Activated CD8-positive, alpha-beta memory T cell treated with anti-CD3 and anti-CD28 coated beads, Interleukin-2, amount 50 U/mL, for 4 hours (primary cell): ENCODE measurements around the gene TFR2.

Experiments used
- DNase-seq: peaks from one replicate; pipeline ENCODE4 v3.0.0-alpha.2; 2020

The TFR2 gene

DNA sequence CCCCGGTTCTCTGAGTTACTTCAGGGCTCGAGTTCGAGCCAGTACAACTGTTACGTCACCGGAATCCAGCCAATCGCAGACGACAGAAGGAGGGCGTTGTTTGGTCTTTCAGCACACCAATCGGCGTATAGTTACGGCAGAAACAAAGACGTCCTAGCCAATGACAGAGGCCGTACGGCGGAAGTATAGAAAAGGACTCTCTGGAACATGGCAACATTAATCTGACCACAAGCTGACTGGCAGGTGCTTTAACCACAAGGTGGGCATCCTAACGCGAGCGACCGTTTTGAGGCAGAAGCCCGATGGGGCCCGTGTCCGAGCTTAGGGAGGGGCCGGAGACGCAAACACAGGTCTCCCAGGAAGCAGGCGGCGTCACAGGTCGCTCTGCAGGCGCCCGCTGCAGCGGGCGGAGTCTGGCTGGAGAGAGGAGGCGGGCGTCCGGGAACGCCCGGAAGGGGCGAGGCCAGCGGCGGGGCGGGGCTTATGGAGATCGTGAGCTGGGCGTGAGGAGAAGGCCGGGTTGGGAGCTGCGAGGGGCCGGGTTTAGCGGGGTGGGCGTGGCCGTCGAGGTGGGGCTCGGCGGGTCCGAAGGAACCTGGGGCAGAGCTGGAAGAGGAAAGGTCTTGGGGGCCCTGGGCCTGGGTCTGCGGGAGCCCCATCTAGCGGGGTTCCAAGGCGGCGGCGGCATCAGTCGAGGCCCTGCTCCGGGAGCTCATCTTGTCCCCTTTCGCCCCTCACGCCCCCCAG lies 29.2 kb downstream of the TFR2 start, which contains the start of gene MOSPD3:
Gene MOSPD3 (plus strand): TSS at position 558 of the 747 bp plus-strand sequence. CDS start 252 bp downstream, outside the sequence.
- DNase-seq: peak; percentile 98

DNA sequence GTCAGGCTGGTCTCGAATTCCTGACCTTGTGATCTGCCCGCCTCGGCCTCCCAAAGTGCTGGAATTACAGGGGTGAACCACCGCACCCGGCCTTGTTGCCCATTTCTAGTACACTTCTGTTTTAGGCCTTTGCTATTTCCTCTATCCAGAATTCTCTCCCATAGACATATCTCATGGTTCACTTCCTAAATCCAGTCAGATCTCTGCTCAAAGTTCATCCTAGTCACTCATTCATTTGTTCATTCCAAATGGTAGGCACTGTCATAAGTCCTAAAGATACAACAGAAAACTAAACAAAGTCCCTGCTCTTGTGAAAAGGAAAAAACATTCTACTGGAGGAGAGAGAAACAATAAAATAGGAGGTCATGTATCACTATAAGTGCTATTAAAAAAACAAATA lies 31.4 kb downstream of the TFR2 start:
- no peak for DNase-seq

DNA sequence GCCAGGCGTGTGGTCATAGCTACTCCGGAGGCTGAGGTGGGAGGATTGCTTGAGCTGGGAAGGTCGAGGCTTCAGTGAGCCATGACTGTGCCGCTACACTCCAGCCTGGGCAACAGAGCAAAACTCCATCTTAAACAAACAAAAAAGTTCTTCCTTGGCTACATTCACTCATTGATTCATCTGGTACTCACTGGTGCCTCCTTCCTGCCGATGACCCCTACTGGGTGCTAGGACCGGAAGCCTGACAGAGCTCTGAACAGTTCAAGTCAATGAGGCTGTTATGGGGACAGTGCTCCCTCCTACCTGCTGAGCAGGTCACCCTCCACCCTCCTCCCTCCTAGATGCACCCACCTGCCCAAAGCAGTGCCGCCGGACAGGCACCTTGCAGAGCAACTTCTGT lies 34.2 kb downstream of the TFR2 start:
- no peak for DNase-seq

DNA sequence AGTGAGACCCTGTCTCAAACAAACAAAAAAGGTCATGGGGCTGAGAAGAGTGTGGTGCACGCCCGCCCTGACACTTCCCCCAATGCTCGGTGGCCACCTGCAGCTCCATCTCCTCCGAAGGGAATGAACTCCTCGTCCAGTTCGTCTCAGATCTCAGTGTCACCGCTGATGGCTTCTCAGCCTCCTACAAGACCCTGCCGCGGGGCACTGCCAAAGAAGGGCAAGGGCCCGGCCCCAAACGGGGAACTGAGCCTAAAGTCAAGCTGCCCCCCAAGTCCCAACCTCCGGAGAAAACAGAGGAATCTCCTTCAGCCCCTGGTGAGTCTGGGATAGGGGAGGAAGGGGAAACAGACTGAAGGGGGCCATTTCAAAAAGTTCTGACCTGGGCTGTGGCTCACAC lies 35.0 kb downstream of the TFR2 start:
- DNase-seq: no peak

DNA sequence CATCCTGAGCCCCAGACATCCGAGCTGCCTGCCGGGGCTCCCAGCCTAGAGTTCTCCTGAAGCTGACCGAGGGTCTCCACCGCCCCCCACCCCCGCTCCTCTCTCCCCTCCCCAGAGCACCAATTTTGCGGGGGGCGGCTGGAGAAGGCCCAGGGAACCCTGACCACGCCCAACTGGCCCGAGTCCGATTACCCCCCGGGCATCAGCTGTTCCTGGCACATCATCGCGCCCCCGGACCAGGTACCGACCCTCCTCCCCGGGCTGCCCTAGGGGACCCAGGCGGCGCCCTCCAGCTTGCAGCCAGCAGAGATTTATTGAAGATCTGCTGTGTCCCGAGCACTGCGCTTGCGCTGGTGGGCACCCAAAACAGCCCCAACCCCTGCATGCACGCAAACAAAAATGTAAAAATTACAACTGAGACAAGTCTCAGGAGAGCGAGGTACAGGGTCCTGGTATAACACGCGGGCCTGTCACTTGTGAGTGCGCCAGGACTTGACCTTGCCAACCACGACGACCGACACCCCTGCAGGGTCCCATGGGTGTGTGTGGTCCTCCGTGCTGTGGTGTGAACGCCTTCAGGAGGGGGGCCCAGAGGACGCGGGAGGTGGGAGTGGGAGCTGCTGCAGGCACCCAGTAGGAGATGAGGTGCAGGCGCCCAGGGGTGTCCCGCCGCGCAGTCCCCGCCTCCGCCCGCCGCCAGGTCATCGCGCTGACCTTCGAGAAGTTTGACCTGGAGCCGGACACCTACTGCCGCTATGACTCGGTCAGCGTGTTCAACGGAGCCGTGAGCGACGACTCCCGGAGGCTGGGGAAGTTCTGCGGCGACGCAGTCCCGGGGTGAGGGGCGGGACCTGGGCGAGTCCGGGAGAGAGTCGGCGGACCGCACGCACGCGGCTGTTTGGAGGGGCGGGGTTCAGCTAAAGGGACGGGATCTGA lies 36.1 kb downstream of the TFR2 start:
- DNase-seq: no peak

DNA sequence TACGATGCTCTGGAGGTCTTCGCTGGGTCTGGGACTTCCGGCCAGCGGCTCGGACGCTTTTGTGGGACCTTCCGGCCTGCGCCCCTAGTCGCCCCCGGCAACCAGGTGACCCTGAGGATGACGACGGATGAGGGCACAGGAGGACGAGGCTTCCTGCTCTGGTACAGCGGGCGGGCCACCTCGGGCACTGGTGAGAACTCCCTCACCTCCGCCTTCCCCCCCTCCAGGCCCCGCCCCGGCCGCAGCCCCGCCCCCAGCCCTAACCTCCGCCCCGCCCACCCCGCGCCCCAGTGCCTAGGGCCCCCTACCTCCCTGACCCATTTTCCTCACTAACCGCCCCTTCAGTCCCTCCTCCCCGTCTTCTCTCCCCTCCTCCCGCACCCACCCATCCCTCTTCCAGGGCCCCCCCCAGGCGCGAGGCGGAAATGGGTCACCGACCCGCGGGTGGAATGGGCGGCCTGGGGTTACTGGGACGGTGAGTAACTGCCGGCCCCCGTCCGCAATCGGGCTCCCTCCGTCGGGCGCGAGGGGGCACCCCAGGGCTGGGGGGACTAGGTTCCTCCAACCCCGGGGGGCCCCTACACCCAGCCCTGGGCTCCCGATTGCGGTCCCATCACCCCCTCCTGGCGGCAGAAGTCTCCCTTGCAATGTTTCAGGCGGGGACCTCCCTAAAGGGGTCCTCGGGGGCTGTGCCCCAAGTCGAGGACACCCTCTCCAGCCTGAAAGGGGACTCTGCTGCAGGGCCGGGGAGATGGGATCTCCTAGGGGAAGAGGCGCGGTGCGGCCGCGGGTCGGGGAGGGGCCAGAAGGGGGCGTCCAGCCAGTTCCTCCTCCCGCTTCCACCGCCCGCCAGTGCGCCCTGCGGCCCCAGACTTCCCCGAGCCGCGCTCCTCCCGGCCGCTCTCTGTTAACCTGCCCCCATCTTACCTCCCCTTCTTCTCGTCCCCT lies 37.0 kb downstream of the TFR2 start:
- peak; percentile 74 for DNase-seq

DNA sequence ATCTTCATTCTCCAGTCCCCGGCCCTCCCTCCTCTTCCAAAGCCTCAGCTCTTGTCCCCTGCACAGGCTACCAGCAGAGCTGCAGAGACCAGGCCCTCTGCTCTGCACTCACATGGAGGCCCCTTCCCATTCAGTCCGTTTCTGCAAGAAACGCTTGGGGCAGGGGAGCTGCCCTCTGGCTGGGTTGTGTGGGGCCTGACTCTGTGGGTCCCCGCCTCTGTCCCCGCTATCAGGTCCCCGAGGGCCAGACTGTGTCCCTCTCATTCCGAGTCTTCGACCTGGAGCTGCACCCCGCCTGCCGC lies 37.7 kb downstream of the TFR2 start:
- no peak for DNase-seq

DNA sequence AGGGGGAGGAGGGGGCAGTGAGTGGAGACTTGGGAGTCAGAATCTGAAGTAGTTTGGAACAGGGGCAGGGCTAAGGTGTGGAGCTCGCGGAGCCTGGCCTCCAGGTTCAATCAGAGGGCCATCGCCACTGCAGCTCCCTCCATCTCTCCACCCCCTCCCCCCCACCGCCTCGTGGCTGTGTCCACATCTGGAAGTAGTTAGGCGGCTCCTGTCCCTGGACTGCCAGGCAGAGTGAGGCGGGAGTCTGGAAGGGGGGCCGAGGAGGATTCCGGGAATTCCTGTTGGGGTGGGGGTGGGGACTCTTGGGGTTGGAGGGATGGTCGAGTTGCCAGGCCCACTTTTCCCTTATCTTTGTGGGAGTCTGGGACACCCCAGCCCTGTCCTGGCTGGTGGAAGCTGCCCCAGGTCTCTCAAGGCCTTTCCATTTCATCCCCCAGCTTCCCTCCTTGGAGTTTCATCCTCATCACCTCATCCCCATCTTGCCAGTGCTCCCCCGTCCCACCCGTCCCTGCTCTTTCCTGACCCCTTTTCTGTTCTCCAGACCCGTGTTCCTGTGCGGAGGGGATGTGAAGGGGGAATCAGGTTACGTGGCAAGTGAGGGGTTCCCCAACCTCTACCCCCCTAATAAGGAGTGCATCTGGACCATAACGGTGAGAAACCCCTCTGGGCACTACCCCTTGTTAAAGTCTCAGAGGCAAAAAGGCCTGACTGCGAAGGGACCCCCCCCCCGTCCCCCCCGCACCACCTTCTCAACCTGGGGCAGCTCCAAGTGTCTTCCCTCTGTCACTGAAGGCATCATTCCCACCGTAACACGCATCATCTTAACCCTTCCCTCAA lies 38.2 kb downstream of the TFR2 start:
- no peak for DNase-seq

DNA sequence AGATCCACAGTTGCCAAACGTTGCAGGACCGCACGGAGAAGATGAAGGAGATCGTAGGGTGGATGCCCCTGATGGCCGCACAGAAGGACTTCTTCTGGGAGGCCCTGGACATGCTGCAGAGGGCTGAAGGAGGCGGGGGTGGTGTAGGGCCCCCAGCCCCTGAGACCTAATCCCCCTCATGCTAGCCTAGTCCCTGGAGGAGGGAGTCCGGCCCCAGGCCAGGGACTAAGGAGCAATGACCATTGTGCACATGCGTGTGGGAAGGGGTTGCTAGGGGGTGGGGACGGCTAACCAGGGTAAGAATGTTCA lies 40.7 kb downstream of the TFR2 start:
- no peak for DNase-seq

DNA sequence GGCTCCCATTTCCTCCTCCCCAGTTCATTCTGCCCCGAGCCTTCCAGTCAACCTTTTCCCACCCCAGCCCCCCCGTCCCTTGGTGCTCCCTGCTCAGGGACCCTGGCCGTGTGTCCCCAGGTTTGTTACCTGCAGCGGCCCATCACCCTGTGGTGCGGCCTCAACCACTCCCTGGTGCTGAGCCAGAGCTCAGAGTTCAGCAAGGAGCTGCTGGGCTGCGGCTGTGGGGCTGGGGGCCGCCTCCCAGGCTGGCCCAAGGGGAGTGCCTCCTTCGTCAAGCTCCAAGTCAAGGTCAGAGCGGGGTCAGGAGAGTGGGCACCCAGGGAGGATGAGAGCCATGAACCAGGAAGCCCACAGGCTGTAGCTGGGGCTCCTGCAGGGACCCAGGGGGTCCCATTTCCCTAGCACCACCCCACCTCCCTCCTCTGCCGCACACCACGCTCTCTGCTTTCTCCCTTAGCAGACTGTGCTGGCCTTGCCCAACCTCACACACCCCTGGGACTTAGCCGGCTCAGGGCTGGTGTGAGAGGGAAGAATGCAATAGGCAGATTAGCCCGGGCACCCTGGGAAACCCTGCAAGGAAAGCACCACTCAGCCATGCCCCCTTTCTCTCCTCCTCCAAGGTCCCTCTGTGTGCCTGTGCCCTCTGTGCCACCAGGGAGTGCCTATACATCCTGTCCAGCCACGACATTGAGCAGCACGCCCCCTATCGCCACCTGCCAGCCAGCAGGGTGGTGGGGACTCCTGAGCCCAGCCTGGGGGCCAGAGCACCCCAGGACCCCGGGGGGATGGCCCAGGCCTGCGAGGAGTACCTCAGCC lies 41.2 kb downstream of the TFR2 start:
- DNase-seq: no peak

DNA sequence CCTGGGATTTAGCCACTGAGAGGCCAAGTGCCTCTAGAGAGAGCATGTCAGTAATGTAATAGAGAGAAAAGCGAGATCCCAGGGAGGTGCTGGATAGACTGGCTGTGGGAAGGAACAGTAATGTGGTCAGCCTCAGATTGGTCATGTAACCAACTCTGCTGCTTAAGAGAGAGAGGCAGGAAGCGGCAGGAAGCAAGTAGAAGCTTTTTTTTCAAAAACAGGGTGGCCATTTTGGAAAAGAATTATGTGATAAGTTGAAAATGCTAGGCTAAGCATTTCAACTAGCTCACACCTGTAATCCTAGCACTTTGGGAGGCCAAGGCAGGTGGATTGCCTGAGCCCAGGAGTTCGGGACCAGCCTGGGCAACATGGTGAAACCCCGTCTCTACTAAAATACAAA lies 42.9 kb downstream of the TFR2 start:
- no peak for DNase-seq

DNA sequence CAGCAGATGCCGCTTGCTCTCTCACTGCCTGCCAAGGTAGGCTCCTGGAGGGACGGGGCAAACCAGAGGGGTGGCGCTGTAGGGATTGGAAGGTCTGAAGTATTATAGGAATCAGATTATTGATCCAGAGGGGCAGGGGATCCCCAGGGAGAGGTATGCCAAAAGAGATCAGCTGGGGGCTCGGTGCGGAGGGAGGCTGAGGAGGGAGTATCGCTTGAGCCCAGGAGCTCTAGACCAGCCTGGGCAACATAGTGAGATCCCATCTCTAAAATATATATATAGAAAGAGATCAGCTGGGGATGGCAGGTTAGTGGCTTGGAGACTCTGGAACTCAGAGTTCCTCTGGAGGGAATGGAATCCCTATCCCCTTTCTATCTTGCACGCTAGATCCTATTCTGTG lies 46.2 kb downstream of the TFR2 start:
- DNase-seq: no peak

DNA sequence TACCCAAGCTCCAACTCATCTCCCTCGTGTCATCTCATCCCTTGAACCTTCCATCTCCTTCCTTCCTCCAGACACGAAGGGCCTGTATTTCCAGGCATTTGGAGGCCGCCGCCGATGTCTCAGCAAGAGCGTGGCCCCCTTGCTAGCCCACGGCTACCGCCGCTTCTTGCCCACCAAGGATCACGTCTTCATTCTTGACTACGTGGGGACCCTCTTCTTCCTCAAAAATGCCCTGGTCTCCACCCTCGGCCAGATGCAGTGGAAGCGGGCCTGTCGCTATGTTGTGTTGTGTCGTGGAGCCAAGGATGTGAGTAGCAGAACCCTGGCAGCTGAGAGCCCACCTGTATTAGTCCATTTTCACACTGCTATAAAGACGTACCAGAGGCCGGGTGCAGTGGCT lies 49.8 kb downstream of the TFR2 start:
- no peak for DNase-seq

DNA sequence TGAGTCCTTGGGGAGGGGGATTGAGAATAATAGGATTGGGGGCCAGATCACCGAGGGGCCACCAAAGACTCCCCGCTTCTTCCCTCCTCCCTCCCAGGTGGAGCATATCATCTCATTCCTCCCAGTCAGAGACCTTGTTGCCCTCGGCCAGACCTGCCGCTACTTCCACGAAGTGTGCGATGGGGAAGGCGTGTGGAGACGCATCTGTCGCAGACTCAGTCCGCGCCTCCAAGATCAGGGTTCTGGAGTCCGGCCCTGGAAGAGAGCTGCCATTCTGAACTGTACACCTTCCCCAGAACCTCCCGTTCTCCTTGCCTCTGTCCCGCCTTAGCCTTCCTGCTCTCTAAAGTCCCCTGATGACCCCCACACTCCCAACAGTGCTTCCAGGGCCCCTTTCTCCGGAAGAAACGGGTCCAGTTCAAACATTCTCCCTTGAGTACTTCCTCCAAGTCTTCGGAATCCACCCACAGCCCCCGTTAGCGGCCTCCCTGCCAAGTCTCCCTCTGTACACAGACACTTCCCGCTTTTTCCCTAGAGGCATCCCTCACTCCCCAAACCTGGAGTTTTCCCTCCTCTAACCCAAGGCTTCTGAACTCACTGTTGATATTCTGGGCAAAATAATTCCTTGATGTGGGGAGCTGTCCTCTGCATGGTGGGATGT lies 51.1 kb downstream of the TFR2 start:
- DNase-seq: no peak

DNA sequence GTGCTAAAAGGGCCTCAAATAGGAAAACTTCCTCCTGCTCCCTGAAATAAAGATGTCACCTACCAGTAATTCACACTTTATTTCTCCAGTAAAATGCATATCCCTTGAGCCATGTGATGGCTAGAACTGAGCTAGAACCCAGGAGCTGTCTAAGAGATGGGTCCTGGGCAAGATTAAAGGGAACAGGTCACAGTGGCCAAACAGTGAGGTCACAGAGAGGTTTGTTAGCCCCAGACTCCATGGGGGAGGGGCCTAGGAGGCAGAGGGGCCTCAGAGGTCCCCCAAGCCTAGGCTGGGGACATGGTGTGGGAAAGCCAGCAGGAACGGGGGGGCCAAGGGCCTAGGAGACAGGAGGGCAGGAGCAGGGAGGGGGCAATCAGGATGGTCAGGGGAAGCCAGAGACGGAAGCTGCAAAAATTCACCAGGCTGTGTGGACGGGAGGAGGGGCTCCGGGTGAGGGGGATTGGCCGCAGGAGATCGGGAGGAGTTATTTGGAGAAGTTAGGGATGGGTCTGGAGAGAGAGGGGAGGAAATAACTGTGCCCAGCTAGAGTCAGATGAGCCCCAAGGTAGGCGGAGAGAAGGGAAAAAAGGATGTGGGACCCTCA lies 51.9 kb downstream of the TFR2 start:
- DNase-seq: no peak

DNA sequence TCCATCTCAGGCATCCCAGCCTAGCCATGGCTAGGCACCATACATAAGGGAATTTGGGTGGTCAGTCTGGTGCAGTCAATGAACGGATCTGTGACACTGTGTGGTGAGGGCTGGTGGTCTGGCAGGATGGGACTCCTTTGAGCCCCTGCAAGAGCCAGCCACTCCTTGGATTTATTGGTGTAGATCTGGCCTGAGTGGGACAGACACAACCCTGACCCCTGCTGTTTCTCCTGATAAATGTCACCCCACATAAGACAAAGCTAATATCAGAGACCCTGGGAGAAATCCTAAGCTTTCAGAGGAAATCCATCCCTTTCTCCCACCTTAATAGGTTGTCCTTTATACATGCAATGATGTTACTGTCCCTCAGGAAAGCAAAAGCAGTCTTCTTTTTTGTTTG lies 52.9 kb downstream of the TFR2 start:
- DNase-seq: no peak

DNA sequence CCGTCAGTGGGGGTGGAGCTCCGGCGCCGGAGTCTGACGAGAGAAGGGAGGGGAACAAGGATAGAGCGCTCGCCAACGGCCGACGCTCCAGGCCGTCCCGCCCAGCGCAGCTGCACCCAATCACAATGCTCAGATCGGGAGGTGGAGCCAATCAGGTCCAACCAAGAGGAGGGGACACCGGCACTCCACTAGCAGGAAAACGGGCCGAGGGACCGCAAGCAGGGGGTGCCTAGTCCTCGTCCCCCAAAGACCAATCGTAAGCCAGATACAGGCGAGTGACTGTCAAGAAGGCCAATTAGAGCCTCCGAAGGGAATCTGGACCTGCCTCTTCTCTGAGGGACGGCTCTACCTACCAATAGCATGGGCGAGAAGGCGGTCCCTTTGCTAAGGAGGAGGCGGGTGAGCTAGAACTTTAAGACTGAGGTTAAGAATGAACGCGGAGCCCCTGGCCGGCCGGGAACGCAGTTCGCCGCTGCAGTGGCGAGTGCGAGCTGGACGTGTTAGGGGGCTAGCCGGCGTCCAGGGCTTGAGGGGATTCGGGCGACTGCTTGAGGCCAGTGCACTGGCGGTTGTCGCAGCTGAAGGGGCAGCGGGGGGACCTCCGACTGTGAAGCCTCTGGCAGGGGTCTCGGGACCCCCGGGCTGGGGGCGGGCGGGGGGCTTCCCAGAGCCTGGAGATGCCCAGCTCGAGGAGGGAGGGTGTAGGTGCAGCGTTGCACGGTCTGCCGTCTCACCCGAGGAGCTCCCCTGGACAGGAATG lies 54.9 kb downstream of the TFR2 start, which contains the start of gene FBXO24:
Gene FBXO24 (plus strand): TSS at position 63 of the 760 bp plus-strand sequence. CDS start 298 bp downstream, at position 361.
- DNase-seq: peak; percentile 98

DNA sequence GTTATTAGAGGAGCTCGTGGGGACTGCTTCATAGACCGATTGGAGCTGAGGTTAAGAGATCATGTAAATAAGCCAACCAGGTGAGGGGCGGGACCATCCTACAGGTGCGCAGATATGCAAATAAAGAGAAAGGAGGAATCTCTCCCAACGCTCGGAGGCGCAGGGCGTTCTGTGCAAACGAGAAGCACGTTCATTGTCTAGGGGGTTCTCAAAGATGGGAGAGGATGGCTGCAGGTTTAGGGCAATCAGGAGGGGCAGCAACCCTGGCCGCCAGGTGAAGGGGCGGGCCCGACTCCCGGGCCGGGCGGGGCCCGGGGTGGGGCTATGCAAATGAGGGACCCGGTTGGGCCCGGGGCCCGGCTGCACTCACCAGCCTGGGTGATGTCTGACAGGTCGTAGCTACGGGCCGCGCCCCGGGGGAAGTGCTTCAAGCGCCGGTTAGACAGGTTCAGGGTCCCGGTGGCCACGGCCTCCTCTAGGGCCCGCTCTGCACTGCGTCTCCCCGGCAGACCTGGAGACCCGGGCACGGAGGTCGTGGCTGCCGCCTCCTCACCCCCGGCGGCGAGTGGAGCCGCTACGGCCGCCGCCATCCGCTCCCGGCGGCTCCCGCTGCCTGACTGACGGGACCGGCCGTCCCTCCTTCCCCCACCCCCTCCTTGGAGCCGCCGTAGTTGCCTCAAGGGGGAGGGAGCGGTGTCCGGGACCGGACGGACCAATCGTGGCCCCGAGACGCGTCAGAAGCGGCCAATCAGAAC lies 55.7 kb downstream of the TFR2 start, which contains the start of gene LRCH4:
Gene LRCH4 (minus strand): TSS at position 619 of the 755 bp plus-strand sequence. CDS start 29 bp downstream, at position 590.
- DNase-seq: peak; percentile 57
